Skeletal muscle cell (primary cell): ENCODE measurements around the gene CPD.
"Not testable (repeated sequence)": the region's sequence is repeated elsewhere in the genome, so short reads cannot be mapped to it uniquely, and the experiment has no call there.

ENCODE experiments used
- DNase-seq: peaks from one replicate; pipeline ENCODE4 v3.0.0-alpha.2; 2010; ENCODE audit warnings: low read depth
- H3K4me3 ChIP-seq: 2 replicates; pipeline ENCODE4 v1.5.1; 2011; ENCODE audit warnings: low read depth, mild to moderate bottlenecking, control low read depth, low read length, moderate library complexity

Gene CPD

DNA sequence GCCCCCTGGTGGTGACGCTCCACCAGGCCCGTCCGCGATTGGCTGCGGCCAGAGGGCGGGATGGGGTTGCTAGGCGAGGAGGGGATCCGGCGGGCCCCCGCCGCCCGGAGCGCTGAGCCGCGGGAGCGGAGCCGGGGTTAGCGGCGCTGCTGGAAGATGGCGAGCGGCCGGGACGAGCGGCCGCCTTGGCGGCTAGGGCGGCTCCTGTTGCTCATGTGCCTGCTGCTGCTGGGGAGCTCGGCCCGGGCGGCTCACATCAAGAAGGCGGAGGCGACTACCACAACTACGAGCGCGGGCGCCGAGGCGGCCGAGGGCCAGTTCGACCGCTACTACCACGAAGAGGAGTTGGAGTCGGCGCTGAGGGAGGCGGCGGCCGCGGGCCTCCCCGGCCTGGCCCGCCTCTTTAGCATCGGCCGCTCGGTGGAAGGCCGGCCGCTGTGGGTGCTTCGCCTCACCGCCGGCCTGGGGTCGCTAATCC lies at the start of gene CPD:
CPD (plus strand) TSS at position 103 of the 478 bp plus-strand sequence; CDS start at position 157, 54 bp downstream.
- DNase-seq: peak; percentile 80
- H3K4me3 ChIP-seq: peak within 1 kb of the TSS; percentile 82

DNA sequence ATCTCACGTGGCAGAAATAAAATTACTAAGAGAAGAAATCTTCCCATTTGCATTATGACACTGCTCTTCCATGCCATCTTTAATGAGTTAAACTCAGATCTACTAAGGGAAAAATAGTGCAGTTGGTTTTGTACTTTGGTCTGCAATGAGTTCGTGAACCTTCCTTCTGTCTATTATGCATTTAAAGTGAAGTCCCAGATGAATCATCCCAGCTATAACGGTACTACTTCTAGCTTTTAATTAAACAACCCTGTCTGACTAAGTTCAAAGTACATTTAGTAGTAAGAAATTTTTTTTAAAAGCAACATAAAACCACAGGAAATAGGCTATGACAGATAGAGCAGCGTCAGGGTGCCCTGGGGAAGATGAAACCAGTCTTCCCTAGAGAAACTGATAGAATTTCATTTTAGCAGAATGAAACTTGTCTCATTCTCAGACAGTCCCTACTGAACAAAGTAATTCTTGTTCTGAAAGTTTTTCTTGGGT lies 46.6 kb upstream of the CPD start:
- no peak for DNase-seq

DNA sequence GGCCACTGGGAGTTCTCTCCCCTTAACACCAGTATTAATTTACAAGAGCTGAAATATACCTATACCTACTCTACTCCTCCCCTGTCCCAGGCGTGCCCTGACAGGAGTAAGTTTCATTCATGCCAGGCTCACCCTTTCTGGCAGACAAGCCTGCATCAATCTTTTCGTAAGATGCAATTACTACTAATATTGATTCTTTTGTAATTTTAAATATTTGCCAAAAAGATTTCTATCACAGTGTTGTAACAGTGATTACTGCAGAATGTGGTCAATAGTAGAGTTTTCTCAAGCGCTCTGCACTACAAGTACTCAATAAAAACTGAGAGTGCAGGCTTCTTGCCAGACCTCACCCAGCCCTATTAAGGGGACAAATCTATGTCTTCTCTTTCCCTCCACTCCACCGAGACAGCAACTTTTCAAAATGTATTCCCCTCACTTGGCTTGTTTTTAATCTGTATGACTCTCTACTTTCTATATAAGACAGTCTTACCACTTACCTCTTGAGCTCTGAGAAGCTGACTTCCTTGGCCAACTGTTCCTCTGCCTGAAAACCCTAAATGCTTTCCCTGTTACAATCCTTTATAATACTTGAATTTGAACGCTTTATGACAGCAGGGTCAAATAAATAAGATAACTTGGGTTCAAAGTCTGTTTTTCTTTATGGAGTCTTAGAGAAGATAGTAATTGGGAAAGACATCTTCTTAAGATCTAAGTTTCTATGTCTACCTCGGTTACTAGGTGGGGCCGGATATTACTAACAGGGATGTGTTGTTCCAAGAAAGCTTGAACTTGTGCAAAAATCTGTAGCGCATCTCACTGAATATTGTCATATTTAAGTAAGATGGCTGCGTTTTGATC lies 45.0 kb upstream of the CPD start, which contains the start of gene TMIGD1:
TMIGD1 (minus strand) TSS at position 555 of the 858 bp plus-strand sequence. CDS start 1,924 bp downstream, outside the sequence.
- H3K4me3 ChIP-seq: no peak within 1 kb of the TSS
- DNase-seq: no peak

More for the DNA sequence above, 46.6 kb upstream of the CPD start:
- H3K4me3 ChIP-seq: no peak overlapping the region

DNA sequence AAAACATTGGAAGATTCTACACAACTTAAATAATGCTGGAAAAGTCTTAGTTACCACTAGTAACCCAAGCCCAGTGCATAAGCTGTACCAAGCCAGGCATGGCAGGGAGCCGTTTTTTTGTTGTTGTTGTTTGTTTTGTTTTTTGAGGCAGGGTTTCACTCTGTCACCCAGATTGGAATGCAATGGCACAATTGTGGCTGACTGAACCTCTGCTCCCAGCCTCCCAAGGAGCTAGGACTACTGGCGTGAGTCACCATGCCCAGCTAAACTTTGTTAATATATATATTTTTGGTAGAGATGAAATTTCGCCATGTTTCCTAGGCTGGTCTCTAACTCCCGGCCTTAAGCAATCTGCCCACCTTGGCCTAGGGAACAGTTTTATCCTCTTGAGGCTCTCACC lies 44.3 kb upstream of the CPD start:
- DNase-seq: no peak
- H3K4me3 ChIP-seq: no peak overlapping the region

DNA sequence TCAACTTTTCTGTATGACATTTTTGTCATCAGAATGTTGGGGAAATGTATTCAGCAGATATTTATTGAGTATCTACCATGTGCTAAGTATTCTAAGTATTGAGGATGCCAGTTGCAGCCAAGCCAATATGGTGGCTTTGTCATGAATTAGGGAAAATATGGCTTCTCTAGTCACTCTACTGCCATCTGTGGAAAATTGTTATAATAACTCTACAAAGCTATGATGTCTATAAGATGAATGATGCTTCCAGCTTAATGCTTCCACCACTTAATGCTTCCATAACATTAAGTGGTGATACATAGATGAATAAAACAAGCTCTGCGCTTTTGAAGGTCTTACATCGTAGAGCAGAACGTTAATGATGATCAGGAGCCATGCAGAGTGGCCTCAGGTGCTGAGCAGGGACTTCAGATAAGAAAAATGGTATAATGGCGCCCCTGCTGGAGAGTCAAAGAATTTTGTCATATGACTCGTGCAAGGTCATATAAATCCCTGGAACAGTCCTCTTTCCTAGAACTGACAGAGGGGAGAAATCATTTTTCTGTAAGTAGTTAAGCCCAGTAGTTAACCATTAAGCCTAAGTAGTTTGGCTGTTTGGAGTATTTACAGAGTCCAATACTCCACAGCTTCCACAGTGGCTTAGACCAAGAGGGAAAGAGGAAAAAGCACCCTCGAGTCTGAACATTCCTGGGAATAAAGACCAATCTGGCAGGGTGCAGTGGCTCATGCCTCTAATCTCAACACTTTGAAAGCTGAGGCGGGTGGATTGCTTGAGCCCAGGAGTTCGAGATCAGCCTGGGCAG lies 42.2 kb upstream of the CPD start:
- no peak overlapping the region for H3K4me3 ChIP-seq
- no peak for DNase-seq

DNA sequence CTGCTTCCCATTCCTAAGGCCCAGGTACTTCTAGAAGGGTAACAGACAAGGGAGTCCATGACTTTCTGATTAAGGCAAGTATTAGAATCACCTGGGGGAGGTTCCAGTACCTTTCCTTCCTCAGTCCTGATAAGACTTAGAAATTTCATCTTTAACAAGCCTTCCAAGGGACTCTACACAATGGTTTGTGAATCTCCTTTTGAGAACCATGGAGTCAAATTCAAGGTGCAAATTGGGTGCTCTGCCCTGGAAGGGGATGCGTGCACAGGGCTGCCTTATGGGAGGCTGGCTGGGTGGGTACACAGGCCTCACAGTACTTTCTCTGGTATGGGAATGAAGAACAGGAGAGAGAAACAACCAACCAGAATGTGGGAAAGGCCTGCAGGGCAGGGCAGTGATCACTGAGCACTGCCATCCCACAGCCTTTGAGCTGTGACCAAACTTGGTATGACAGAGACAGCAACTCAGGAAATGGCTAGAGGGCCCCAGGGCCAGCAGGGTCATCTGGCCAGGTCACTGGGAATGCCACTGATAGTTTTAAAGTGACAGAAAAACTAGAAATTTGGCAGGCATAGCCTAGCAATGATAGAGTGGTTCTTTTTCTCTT lies 41.2 kb upstream of the CPD start:
- no peak overlapping the region for H3K4me3 ChIP-seq
- no peak for DNase-seq

DNA sequence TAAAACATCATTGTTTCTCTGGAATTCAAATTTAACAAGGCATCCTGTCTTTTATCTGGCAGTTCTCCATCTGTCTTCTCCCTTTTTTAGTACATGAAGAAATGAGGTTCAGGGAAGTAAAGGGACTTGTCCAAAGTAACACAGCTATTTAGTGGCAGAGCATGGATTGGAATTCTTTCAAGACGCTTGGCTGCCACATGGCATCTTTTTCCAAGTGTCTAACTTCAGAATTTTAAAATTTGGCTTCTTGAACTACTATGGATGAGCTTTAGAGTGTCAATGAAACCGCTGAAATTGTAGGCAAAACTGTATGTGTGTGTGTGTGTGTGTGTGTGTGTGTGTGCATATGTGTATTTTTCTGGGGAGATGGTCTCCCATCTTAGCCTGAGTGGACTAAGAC lies 39.6 kb upstream of the CPD start:
- H3K4me3 ChIP-seq: no peak overlapping the region
- DNase-seq: no peak

DNA sequence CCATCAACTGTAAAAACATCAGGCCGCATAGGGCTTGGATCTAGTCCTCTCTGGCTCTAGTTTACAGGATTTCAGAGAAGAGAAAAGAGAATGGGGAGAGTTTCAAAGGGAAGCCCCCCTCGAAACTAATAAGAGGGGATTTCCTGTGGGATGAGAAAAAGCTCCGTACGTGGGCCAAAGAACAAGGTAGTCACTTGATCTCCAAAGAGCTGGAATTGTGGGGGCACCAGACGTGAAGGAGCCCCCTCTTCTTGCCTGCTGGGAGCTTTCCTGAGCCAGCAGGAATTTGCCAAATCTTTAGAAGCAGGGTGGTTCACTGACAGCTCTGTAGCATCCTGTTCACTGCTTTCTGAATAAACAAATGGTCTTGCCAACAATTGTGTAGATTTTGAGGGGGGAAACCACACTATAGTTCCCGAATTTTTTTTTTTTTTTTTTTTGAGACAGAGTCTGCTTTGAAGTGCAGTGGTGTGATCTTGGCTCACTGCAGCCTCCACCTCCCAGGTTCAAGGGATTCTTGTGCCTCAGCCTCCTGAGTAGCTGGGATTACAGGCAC lies 37.8 kb upstream of the CPD start:
- no peak for DNase-seq
- no peak overlapping the region for H3K4me3 ChIP-seq

DNA sequence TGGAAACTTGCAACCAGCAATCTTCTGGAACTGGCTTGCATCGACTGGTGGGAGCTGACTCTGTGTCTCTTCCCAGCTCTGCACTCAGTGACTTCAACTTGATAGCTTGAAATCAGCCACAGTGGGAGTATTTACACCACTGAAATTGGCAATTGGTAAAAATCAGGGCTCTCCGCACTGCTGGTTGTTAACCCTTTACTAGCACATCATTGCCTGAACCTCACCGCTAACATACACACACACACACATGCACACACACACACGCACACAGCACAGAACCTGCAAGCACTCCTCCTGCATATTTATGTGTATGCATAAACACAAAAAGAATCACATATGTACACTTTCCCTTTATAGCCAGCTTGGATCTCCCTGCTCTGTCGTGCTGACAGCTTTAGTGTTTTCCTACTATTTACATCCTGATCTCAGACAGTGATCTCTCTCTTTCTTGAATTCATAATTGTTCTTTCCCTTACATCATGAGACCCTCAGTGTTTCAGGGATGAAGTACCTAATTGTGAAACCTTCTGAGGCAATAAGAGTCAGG lies 37.0 kb upstream of the CPD start:
- DNase-seq: peak; percentile 43
- H3K4me3 ChIP-seq: no peak overlapping the region

DNA sequence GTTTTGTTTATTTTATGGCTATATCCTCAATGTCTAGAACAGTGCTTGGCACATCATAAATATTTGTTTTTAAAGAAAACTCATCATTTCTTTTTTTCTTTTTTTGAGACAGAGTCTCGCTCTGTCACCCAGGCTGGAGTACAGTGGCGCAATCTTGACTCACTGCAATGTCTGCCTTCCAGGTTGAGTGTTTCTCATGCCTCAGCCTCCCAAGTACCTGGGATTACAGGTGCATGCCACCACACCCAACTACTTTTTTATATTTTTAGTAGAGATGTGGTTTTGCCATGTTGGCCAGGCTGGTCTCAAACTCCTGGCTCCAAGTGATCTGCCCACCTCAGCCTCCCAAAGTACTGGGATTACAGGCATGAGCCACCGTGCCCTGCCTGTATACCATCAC lies 35.5 kb upstream of the CPD start:
- not testable (repeated sequence) for H3K4me3 ChIP-seq, DNase-seq

DNA sequence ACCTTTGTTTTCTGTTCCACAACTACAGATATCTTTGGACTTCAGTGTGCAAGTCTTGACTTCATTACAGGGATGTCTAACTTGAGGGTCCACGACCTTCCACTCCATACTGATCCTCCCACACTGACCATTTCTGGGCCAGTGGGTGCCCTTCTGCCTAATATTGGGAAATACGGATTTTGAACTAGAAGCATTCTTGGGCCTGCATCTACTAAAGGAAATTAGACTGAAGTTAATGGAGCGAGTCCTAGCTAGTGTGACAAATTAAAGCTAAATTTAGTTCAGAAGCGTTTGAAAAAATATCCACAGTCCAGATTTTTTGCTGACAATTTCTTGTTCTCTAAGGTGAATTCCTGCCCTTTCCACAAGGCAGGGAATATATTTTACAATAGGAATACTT lies 34.9 kb upstream of the CPD start:
- no peak overlapping the region for H3K4me3 ChIP-seq
- no peak for DNase-seq

DNA sequence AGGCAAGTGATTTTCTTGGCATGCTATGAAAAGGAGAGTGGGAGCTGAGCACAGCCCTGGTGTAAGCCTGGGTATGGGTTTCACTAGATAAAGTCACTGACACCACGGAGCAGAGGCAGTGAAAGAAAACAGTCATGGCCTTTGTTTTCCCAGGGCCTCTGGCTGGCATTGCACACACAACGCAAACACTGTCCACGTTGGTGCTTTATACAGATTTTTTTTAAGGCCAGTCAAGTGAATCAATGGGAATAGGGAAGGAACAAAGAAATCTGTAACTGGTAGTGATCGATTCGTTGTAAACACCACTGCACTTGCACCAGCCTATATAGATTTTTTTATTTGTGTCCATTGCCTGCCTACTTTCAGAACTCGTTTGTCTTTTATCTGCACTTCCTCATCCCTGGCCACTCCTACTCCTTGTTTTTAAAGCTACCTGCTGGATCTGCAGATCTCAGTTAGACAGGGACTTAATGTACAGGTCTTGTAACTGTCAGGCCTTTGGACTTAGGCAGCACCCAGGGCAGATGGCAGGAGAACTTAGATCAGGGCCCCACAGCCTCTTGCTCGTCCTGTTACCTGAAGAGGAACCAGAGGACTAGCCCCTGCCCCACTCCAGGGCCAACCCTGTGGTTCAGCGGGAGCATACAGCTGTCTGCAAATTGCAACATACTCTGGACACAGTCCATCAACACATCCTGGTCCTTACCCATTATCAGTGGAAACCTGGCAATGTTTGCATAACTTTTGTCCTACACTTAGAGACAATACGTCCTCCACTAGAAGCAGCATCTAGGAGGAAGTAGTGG lies 34.2 kb upstream of the CPD start:
- H3K4me3 ChIP-seq: no peak overlapping the region
- peak; percentile 81 for DNase-seq

DNA sequence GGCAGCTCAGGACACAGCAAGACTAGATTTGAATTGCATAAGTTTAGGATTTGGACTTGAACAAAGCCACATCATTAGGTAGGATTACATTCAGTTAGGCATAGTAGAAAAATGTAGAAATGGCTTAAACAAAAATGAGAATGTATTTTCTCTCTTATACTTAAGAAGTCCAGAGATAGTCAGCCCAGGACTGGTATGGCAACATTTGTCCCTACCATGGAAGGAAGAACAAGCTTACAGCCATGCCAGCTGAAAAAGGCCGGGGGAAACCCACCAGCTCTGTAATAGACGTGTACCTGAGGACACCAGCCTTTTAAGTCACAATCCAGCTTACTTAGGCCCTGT lies 33.7 kb upstream of the CPD start:
- no peak overlapping the region for H3K4me3 ChIP-seq
- DNase-seq: no peak

DNA sequence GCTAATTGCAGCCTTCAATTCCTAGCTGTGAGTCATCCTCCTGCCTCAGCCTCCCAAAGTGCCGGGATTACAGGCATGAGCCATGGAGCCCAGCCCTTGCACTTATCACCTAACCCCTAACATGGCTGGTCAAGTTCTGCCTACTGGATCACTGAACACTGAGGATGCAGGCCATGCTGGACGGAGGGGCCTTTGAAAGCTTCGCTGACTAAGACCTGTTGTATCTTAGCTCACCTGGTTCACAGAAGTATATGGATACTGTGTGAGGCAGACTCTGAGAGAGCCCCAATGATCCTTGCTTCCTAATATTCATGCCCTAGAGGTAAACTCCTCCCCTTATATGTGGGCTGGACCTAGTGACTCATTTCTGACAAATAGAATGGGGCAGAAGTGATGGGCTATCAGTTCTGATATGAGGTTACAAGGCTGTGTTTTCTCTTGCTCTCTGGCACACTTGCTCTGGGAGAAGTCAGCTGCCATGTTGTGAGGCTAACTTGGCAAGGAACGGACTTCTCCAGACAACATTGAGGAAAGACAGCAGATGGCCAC lies 33.1 kb upstream of the CPD start:
- DNase-seq: no peak
- H3K4me3 ChIP-seq: no peak overlapping the region

DNA sequence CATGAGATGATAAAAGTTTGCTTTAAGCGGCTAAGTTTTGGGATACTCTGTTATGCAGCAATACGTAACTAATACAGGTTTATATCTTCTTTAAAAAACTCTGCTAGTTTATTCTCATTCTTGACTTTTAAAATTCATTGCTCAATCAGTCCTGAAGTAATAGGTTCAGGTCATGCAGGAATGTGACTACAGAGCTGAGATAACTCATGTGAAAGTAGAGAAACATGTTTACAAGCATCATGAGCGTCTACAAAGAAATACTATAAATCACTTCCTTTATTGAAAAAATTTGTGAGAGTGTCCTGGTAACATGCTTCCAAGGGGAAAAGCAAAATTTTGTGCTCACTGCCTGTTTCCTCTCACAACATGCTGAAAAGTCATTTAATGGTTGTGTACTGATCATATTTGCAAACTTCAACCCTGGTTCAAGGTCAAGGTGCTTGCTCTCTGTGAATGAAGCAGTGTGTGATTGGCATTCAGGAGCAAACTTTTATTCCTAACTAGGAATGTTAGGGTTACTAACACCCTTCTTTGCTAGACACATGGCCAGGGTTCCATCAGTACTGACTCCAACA lies 32.4 kb upstream of the CPD start:
- H3K4me3 ChIP-seq: no peak overlapping the region
- no peak for DNase-seq

DNA sequence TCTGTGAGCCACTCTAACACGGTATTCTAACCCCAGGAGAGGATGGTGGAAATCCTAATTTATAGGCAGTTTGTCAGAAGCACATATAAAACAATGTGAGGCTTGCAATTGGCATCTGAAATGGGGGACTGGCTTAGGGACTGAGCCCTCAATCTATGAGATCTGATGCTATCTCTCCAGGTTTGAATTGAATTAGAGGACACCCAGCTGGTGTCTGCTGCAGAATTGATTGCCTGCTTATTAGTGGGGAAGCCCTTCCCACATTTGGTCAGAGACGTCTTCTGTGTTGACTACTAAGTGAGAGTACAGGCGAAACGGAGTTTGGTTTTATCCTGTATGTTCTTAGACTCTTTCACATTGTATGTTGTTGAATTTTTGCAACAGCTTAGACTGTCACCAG lies 31.2 kb upstream of the CPD start:
- DNase-seq: no peak

DNA sequence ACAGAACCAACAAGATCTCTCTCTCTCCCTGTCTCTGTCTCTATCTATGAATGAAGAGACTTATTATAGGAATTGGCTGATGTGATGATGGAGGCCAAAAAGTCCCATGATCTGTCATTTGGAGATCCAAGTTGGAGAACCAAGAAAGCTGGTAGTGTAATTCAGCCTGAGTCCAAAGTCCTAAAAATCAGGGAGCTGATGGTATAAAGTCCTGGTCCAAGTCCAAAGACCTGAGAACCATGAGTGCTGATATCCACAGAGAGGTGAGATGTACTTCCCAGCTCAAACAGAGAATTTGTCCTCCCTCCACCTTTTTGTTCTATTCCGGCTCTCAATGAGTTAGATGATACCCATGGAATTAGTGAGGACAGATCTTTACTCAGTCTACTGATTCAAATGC lies 29.5 kb upstream of the CPD start:
- DNase-seq: no peak
- no peak overlapping the region for H3K4me3 ChIP-seq

More for the DNA sequence above, 31.2 kb upstream of the CPD start:
- no peak overlapping the region for H3K4me3 ChIP-seq

DNA sequence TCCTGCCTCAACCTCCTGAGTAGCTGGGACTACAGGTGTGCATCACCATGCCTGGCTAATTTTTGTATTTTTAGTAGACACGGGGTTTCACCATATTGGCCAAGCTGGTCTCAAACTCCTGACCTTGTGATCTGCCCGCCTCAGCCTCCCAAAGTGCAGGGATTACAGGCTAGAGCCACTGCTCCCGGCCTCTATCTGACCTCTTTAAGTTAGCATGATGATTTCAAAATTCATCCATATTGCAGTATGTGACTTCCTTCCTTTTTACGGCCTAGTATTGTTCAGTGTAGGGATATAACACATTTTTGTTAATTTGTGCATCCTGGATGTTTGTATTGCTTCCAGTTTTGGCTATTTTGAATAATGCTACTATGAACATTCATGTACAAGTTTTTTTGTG lies 27.5 kb upstream of the CPD start:
- not testable (repeated sequence) for H3K4me3 ChIP-seq, DNase-seq
